Natural killer cell (primary cell): ENCODE results near the gene DIPK1A. TPM values are rescaled to one million over a fixed set of nuclear protein-coding genes. Genes with fewer than 3 reads are reported as not detected.

ENCODE experiments used
- ATAC-seq, 3 donors: fragments of 150-1000 bp in 2 of 3; fragments of 200-7000 bp in 1 of 3; cut with Tn5 transposase; 1 replicate in 1 of 3; 2 replicates in 2 of 3; pipeline ENCODE4 v1.10.0; 2021; ENCODE audit warnings: mild to moderate bottlenecking in 2 of 3, moderate library complexity in 2 of 3
- DNase-seq, 2 donors: peaks; one replicate each; pipeline versions ENCODE4 v3.0.0 to v3.0.0-alpha.2; 2013 to 2021; ENCODE audit warnings: mixed read lengths in 1 of 2
- H3K27ac ChIP-seq: one replicate; pipeline ENCODE4 v1.5.1; 2013; ENCODE audit warnings: mild to moderate bottlenecking, low read length
- H3K27me3 ChIP-seq: one replicate; pipeline ENCODE4 v1.6.1; 2013; ENCODE audit warnings: low read length; ENCODE audit not compliant: control insufficient read depth, insufficient read depth
- H3K36me3 ChIP-seq: one replicate; pipeline ENCODE4 v1.6.1; 2013; ENCODE audit warnings: low read length; ENCODE audit not compliant: control insufficient read depth, insufficient read depth
- H3K4me1 ChIP-seq: one replicate; pipeline ENCODE4 v1.6.1; 2013; ENCODE audit warnings: low read length; ENCODE audit not compliant: control insufficient read depth, insufficient read depth
- H3K4me3 ChIP-seq: one replicate; pipeline ENCODE4 v1.5.1; 2013; ENCODE audit warnings: low read length
- H3K9me3 ChIP-seq: one replicate; pipeline ENCODE4 v1.6.1; 2013; ENCODE audit warnings: low read length; ENCODE audit not compliant: control insufficient read depth, insufficient read depth
- H3K27ac Mint-ChIP-seq, 2 donors: one replicate each; pipeline ENCODE4 v1.8.0; 2022; ENCODE audit warnings: mild to moderate bottlenecking in 2 of 2, mixed read lengths in 2 of 2, moderate library complexity in 1 of 2
- H3K27me3 Mint-ChIP-seq, 2 donors: one replicate each; pipeline ENCODE4 v1.8.0; 2022; ENCODE audit warnings: low read depth in 2 of 2, mixed read lengths in 2 of 2
- H3K36me3 Mint-ChIP-seq: one replicate; pipeline ENCODE4 v1.8.0; 2022; ENCODE audit warnings: mixed read lengths
- H3K4me1 Mint-ChIP-seq, 2 donors: one replicate each; pipeline ENCODE4 v1.8.0; 2022; ENCODE audit warnings: mixed read lengths in 2 of 2
- H3K4me3 Mint-ChIP-seq: one replicate; pipeline ENCODE4 v1.8.0; 2022; ENCODE audit warnings: mild to moderate bottlenecking, moderate library complexity, mixed read lengths
- H3K9me3 Mint-ChIP-seq, 2 donors: one replicate each; pipeline ENCODE4 v1.8.0; 2022; ENCODE audit warnings: mixed read lengths in 2 of 2
- CTCF ChIP-seq: fragments of 200-600 bp; IDR thresholded peaks from one replicate; pipeline ENCODE4 v1.8.0; 2022; ENCODE audit warnings: antibody characterized with exemption
- WGBS: methylation state at CpG from one replicate; pipeline ENCODE4 v1.1.7; 2013; ENCODE audit warnings: missing lambda C conversion rate; ENCODE audit not compliant: insufficient coverage; 5-methylcytosine and 5-hydroxymethylcytosine counted together
- intact Hi-C: fragments of 100-400 bp; cut with micrococcal nuclease; formaldehyde crosslinking; loops from one replicate; pipeline ENCODE4 v1.14.2; 2022
- total RNA-seq, 4 donors: library from RNA; stranded (reverse); fragments of 120-200 nt in 1 of 4; gene quantifications; one replicate each; pipeline versions ENCODE4 v1.2.3 to v1.2.4, GENCODE V29; 2013 to 2022

Gene DIPK1A
- total RNA-seq, 3 donors from 2014 or later (not counting 1 experiment from before 2014, with no cell fraction given) = 7.0 to 11.3 (median 11.2) TPM

DNA sequence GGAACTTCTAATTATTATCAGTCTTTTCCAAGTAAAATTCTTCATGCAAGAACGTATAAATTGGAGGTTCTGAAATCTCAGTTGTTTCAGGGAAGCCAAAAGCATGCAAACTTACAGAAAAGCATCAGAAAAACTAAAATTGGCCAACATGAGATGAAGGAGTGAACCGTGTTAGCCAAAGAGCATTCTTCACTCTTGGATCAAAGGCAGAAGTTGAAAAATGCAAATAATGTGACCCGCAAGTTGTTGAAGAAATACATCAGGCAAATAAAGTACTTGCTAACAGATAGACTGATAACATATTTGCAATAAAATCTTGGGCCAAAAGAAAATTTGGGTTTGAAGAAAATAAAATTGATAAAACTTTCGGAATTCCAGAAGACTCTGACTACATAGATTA is 29.6 kb downstream of the DIPK1A start:
- no peak for ATAC-seq
- H3K27me3 Mint-ChIP-seq = no peaks in the 10 kb centered on the region
- 92% methylated on average over 3 of the region's 4 CpGs for WGBS
- Histone ChIP-seq H3K36me3 (no peaks in the 10 kb centered on the region), H3K27me3 (no peaks in the 10 kb centered on the region), H3K9me3 (no peaks in the 10 kb centered on the region), H3K27ac (no peak overlapping the region), H3K4me1 (peaks cover 6% of the 10 kb centered on the region), H3K4me3 (no peak overlapping the region)
- no peak for DNase-seq
- peaks cover 45 to 54% of the 10 kb centered on the region in 2 donors for H3K4me1 Mint-ChIP-seq
- H3K4me3 Mint-ChIP-seq = no peak overlapping the region
- no peak overlapping the region for H3K27ac Mint-ChIP-seq
- no peaks in the 10 kb centered on the region for H3K9me3 Mint-ChIP-seq
- no peak for TF ChIP-seq CTCF
- H3K36me3 Mint-ChIP-seq = no peaks in the 10 kb centered on the region
- intact Hi-C loops = no loop called here

DNA sequence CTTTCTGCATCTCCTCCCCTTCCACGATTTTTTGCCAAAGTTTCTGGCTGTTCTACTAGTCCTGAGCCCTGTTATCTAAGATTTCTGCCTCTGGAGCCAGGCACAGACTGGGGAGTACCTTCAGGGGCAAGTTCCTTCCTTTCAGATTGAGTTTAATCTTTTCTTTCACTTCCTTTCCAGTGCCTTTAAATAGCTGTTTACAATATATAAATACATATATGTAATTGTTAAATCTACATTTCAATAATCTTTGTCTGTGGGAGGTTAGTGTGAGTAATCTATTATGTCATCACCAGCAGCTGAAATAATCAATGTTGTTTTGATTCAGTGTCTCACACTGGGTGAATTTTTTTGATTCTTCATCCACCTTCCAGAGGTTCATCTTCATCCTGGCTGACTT is 31.8 kb downstream of the DIPK1A start:
- WGBS = 36% methylated on average over 1 of the region's 1 CpG
- ATAC-seq = no peak

DNA sequence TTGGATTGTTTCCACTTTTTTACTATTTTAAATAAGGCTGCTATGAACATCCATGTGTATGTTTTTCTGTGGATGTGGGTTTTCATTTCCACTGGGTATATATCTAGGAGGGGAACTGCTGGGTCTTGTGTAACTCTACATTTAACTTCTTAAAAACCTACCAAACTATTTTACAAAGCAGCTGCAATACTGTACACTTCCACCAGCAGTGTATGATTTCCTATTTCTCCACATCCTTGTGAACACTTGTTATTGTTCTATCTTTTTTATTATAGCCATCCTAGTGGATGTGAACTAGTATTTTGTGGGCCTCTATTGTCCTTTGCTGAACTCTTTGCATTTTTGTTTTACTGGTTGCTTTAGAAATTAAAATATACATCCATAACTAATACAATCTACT is 33.4 kb downstream of the DIPK1A start:
- Mint-ChIP-seq H3K4me3 (no peak overlapping the region), H3K27me3 (no peaks in the 10 kb centered on the region), H3K9me3 (no peaks in the 10 kb centered on the region), H3K27ac (no peak overlapping the region), H3K4me1 (peaks cover 24 to 31% of the 10 kb centered on the region in 2 donors), H3K36me3 (no peaks in the 10 kb centered on the region)
- Histone ChIP-seq H3K9me3 (no peaks in the 10 kb centered on the region), H3K4me3 (no peak overlapping the region), H3K27me3 (no peaks in the 10 kb centered on the region), H3K27ac (no peak overlapping the region), H3K4me1 (peaks cover 3% of the 10 kb centered on the region), H3K36me3 (no peaks in the 10 kb centered on the region)
- intact Hi-C loops = no loop called here
- ATAC-seq (no peak), DNase-seq (no peak)
- no peak for TF ChIP-seq CTCF

More for the DNA sequence above, 31.8 kb downstream of the DIPK1A start:
- H3K4me3 Mint-ChIP-seq = no peak overlapping the region
- Histone ChIP-seq H3K4me1 (peaks cover 3% of the 10 kb centered on the region), H3K27me3 (no peaks in the 10 kb centered on the region), H3K27ac (peak overlapping the region; percentile 29), H3K9me3 (no peaks in the 10 kb centered on the region), H3K4me3 (no peak overlapping the region), H3K36me3 (no peaks in the 10 kb centered on the region)
- intact Hi-C loops = no loop called here
- TF ChIP-seq CTCF = no peak
- no peaks in the 10 kb centered on the region for H3K9me3 Mint-ChIP-seq
- H3K27me3 Mint-ChIP-seq = no peaks in the 10 kb centered on the region
- DNase-seq = no peak
- H3K4me1 Mint-ChIP-seq = peaks cover 27 to 38% of the 10 kb centered on the region in 2 donors
- no peaks in the 10 kb centered on the region for H3K36me3 Mint-ChIP-seq
- H3K27ac Mint-ChIP-seq = no peak overlapping the region

DNA sequence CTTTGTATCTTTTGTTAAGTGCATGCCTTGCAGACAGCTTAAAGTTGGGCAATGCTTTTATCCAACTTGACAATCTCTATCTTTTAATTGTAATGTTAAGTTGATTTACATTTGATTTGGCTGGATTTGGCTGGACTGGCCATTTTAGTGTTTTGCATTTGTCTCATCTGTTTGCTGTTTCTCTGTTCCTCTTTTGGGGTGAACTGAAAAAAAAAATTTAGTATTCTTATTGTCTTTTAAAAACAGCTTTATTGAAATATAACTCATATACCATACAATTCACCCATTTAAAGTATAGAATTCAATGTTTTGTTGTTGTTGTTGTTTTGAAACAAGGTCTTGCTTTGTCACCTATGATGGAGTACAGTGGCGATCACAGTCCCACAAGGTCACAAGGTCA is 34.4 kb downstream of the DIPK1A start:
- Mint-ChIP-seq H3K27me3 (no peaks in the 10 kb centered on the region), H3K4me1 (peaks cover 23 to 27% of the 10 kb centered on the region in 2 donors), H3K9me3 (no peaks in the 10 kb centered on the region), H3K27ac (no peak overlapping the region), H3K36me3 (no peaks in the 10 kb centered on the region), H3K4me3 (no peak overlapping the region)
- Histone ChIP-seq H3K4me3 (no peak overlapping the region), H3K27ac (no peak overlapping the region), H3K4me1 (peaks cover 3% of the 10 kb centered on the region), H3K9me3 (no peaks in the 10 kb centered on the region), H3K27me3 (no peaks in the 10 kb centered on the region), H3K36me3 (no peaks in the 10 kb centered on the region)
- intact Hi-C loops = no loop called here
- WGBS = 100% methylated on average over 1 of the region's 1 CpG
- TF ChIP-seq CTCF = no peak
- DNase-seq (no peak), ATAC-seq (no peak)
